ENCODE results near the gene CD59.

GRCh38 chr11:33664827-33665226 lies 71.4 kb downstream of the CD59 start:
- TF ChIP-seq CTCF (IDR thresholded peaks at IDR 0.05; ENCODE audit: low read length) (no peak), EZH2 (optimal IDR thresholded peaks at IDR 0.05; ENCODE audit: low read depth, low read length) (no peak)
